Endothelial cell of umbilical vein (primary cell): ENCODE data around the gene ZFPM1.

Source experiments
- CTCF ChIP-seq, 2 donors: IDR thresholded peaks; 1 replicate in 1 of 2; 2 replicates in 1 of 2; pipeline ENCODE4 v1.5.1; 2011; ENCODE audit warnings: low read length in 2 of 2, mild to moderate bottlenecking in 2 of 2, moderate library complexity in 2 of 2, control low read depth in 1 of 2, inconsistent platforms in 1 of 2, low read depth in 1 of 2; ENCODE audit not compliant: insufficient read depth in 1 of 2; ENCODE audit errors: extremely low read depth in 1 of 2
- POLR2A ChIP-seq: IDR thresholded peaks from 2 replicates; pipeline ENCODE4 v1.6.1; 2012; ENCODE audit warnings: low read depth, mild to moderate bottlenecking, control low read depth, low read length
- POLR2AphosphoS5 ChIP-seq: IDR thresholded peaks from 2 replicates; pipeline ENCODE4 v1.6.1; 2012; ENCODE audit warnings: low read depth, mild to moderate bottlenecking, control low read depth, low read length, moderate library complexity; ENCODE audit not compliant: insufficient read depth

GRCh38 chr16:88458773-88459235, 5.7 kb downstream of the ZFPM1 start:
- TF ChIP-seq CTCF (IDR thresholded peaks at IDR 0.05; ENCODE audit: extremely low read depth in 1 of 2, insufficient read depth in 1 of 2, low read depth in 1 of 2, low read length in 2 of 2) (no peak), POLR2A (no peak), POLR2AphosphoS5 (no peak)
